ENCODE results near the gene OLA1.

The OLA1 gene

GRCh38 chr2:174224665-174225288 is 23.6 kb downstream of the OLA1 start:
- DNase-seq (ENCODE audit: low read depth): no peak

GRCh38 chr2:174224125-174224524 is 24.2 kb downstream of the OLA1 start:
- DNase-seq (ENCODE audit: low read depth): no peak

DNA sequence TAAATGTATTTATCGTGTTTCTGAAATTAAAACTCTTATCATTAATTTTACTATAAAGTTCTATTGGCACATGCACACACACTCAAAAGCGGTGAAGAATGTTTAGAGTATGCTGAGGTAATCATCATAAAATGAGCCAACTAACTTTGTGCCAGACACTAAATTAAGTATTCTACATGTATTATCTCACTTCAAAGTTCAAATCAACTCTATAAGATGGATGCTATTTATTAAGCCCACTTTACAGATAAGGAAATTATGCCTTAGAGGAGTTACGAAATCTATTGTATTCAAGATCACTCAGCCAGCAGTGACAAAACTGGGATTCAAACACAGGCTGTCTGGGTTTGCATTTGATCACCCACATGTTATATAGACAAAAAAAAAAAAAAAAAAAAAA is 24.9 kb downstream of the OLA1 start:
- DNase-seq (ENCODE audit: low read depth): peak; percentile 17

DNA sequence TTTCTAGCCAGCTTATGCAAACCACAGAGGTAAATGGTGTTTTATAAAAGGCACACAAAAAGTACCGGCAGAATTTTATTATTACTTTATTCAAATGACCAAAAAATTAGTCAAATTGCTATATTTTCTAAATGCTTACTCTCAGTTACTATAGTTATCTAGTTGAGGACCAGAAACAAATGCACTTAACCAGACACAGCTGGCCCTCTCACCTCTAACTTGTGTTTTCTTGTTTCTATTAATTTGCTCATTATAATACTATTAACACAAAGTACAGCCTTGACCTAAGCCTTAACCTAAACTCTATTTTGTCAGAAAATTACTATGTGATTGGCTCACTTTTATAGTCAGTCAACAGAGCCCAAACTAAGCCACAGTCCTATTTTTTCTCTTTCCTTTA is 26.2 kb downstream of the OLA1 start:
- no peak for DNase-seq (ENCODE audit: low read depth)

DNA sequence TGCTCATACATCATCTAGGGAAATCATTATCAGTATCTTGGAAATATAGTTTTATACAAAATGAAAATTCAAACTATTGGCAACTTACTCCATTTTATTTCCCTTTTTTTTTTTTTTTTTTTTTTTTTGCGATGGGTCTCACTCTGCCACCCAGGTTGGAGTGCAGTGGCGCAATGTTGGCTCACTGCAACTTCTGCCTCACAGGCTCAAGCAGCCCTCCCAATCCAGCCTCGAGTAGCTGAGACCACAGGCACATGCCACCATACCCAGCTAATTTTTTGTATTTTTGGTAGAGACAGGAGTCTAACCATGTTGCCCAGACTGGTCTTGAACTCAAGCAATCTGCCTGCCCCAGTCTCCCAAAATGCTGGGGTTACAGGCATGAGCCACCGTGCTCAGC is 29.0 kb downstream of the OLA1 start:
- DNase-seq (ENCODE audit: low read depth): no peak

- DNase-seq (ENCODE audit: low read depth): no peak
These were observed 29.6 kb downstream of the OLA1 start for GRCh38 chr2:174218773-174219172.

GRCh38 chr2:174217869-174218268 is 30.5 kb downstream of the OLA1 start:
- DNase-seq (ENCODE audit: low read depth): no peak

DNA sequence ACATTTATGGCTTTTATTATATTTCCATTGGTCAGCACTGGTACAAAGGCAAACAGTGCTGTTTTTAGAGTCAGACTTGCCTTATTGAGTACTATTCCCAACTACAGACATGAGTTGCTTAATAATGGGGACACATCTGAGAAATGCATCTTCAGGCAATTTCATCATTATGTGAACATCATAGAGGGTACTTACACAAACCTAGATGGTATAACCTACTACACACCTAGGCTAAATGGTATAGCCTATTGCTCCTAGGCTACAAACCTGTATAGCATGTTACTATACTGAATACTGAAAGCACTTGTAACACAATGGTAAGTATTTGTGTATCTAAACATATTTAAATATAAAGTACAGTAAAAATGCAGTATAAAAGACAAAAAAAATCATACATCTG is 36.4 kb downstream of the OLA1 start:
- no peak for DNase-seq (ENCODE audit: low read depth)

DNA sequence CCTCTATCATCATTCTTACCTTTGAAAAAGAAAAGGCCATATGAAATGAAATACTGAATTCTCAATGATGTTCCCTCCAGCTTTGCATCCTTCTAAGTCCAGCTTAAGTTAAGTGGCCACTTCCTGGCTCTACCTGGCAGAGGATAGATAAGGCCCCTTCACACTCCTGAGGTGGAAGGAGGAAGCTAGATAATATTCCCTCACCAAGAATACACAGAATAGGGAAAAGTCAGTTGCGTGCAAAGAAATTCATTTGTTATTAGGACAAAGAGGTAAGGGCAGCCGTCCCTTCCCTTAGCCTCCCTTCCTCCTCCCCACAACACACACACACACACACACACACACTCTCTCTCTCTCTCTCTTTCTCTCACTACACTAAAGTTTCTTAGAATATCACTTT is 37.5 kb downstream of the OLA1 start:
- no peak for DNase-seq (ENCODE audit: low read depth)

GRCh38 chr2:174209325-174209724 is 39.0 kb downstream of the OLA1 start:
- no peak for DNase-seq (ENCODE audit: low read depth)

- DNase-seq (ENCODE audit: low read depth): no peak
These were observed 40.3 kb downstream of the OLA1 start for GRCh38 chr2:174208026-174208425.

GRCh38 chr2:174205562-174205961 is 42.8 kb downstream of the OLA1 start:
- no peak for DNase-seq (ENCODE audit: low read depth)

DNA sequence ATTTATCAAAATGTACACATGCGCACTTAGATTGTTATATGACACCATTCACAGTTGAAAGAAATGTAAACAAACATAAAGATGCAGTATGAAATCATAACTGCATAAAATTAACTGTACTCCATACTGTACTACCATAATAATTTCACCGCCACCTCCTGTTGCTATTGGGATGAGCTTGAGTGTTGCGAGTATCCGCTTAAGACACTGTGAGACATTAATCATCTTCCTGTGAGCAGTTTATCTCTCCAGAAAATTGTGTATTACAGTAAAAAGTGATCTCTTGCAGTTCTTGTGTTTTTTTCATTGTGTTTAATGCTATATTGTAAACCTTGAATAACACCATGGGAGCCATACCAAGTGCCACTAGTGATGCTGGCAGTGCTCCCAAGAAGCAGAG is 46.1 kb downstream of the OLA1 start:
- DNase-seq (ENCODE audit: low read depth): no peak

DNA sequence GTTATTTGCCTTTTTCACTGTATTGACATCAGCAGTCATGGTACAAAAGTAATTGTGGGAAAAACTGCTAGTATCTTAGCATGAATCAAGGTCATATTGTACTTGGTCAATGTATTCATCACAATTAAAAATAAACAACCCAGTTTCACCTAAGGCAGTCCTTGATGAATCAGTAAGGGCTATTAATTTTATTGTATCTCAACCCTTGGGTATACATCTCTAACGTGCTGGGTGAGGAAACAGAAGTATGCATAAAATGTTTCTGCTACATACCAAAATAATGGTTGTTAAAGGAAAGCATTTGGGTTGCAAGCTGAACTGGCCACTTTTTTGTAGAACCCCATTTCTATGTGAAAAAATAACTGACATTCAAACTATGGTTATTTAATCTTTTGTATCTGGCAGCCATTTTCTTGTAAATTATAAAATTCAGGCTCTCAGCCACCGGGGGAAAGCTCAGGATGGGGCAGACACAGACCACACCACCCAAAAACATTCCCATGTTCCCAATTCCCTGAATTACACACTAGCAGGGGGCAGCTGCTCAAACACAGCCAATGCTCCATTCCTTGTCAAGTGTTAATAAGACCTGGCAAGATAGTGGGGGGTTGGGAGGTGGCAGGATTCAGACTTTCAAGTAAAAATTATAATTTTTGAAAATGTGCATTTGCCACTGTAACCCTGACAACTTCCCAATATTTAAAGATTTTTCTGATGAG is 49.3 kb downstream of the OLA1 start:
- peak; percentile 5 for DNase-seq (ENCODE audit: low read depth)

DNA sequence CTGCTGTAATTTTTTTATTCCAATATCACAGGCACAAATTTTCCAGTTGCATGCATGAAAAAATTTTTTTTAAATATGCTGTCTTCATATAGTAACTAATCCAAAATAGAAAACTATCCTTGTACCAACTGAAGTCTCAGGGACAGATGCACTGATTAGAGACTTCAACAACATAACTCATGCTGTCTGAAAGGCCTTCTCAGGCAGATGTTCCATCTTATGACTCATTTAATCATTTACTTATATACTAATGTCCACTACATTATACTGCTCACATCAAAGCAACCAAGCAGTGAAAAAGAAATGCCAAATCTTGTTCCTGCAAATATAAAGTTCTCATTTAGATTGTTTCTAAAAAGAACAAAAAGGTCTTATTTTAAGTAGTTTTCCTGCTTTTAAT is 53.1 kb downstream of the OLA1 start:
- peak; percentile 21 for DNase-seq (ENCODE audit: low read depth)

GRCh38 chr2:174193737-174194136 is 54.6 kb downstream of the OLA1 start:
- no peak for DNase-seq (ENCODE audit: low read depth)

- no peak for DNase-seq (ENCODE audit: low read depth)
These were observed 55.7 kb downstream of the OLA1 start for GRCh38 chr2:174192664-174193063.

DNA sequence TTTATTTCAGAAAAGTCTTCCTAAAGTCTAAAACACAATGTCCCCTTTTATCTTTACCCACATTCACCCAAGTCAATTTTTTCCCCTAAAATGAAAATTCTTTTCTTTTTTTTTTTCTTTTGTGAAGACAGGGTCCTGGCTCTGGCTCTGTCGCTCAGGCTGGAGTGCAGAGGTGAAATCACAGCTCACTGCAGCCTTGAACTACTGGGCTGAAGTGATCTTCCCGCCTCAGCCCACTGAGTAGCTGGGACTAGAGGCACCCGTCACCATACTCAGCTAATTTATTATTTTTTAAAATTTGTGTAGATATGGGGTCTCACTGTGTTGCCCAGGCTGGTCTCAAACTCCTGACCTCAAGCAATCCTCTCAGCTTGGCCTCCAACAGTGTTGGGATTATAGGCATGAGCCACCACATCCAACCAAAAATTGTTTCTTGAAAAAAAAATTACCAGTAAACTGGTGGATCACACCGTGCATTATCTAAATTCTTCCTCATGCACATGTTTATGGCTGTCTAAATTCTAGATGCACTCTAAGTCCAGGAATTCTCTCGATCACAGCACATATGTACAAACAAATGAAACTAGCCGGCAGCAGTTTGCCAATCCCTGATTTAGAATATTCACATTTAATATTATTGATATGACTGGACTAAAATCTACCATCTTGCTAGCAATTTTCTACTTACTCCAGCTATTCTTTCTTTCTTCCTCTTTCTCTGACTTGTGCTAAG is 56.8 kb downstream of the OLA1 start:
- no peak for DNase-seq (ENCODE audit: low read depth)

- DNase-seq (ENCODE audit: low read depth): no peak
These were observed 63.4 kb downstream of the OLA1 start for GRCh38 chr2:174184915-174185314.

- DNase-seq (ENCODE audit: low read depth): no peak
These were observed 63.8 kb downstream of the OLA1 start for GRCh38 chr2:174184504-174184903.

GRCh38 chr2:174183076-174183475 is 65.3 kb downstream of the OLA1 start:
- DNase-seq (ENCODE audit: low read depth): no peak

- DNase-seq (ENCODE audit: low read depth): no peak
These were observed 67.0 kb downstream of the OLA1 start for GRCh38 chr2:174181368-174181767.

DNA sequence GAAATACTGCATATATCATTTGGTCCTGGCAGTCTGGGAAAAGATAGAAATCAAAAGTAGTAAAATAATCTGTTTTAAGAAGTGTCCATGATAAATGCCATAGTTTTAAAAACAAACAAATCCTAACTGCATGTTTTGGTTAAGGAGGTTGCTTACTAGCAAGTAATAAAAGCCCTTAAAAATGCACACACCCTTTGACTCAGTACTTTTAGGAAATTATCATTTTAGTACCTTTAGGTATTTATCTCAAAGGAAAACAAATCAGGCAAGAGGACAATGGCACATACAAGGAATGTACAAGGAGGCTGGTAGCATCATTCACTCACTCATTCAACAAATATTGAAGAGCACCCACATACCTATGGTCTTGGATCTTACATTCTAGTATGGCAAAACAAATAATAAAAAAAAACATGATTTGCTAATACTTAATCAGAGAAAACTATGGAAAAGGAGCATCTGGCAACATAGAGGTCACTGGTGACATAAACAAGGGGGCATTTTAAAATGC is 67.6 kb downstream of the OLA1 start:
- no peak for DNase-seq (ENCODE audit: low read depth)
